ENCODE measurements around the gene RUNX2. TPM values are rescaled to one million over a fixed set of nuclear protein-coding genes. Genes with fewer than 3 reads are reported as not detected.

The RUNX2 gene
- polyA plus RNA-seq, 1 donor (not counting 4 experiments of a cell fraction or from before 2014, with no cell fraction given): 1.4 TPM

GRCh38 chr6:45640081-45640491, 312.0 kb downstream of the RUNX2 start:
- Histone ChIP-seq H3K79me2 (ENCODE audit: control insufficient read depth, insufficient read depth, low read length) (no peaks in the 10 kb centered on the region), H3K9ac (ENCODE audit: control insufficient read depth, extremely low read depth, insufficient read depth, low read length) (no peak overlapping the region), H3K4me2 (ENCODE audit: control insufficient read depth, extremely low read depth, insufficient read depth, low read depth, low read length) (peak overlapping the region; percentile 28), H3K9me3 (ENCODE audit: control insufficient read depth, low read depth, low read length) (no peaks in the 10 kb centered on the region), H3K4me3 (ENCODE audit: control insufficient read depth in 2 of 3, extremely low read depth in 1 of 3, insufficient read depth in 2 of 3, low read depth in 1 of 3, low read length in 3 of 3) (no peak overlapping the region), H3K27me3 (ENCODE audit: control insufficient read depth, extremely low read depth, insufficient read depth, low read length) (no peaks in the 10 kb centered on the region), H3K27ac (ENCODE audit: control insufficient read depth, insufficient read depth, low read length) (no peak overlapping the region), H2AFZ (ENCODE audit: control insufficient read depth, low read length) (no peak overlapping the region), H3K9me1 (ENCODE audit: control insufficient read depth, extremely low read depth, insufficient read depth, low read length) (no peaks in the 10 kb centered on the region), H3K4me1 (ENCODE audit: control insufficient read depth, extremely low read depth, insufficient read depth, low read length) (peaks cover 12% of the 10 kb centered on the region), H3K36me3 (ENCODE audit: control insufficient read depth in 2 of 2, extremely low read depth in 1 of 2, insufficient read depth in 2 of 2, low read length in 2 of 2) (no peaks in the 10 kb centered on the region), H4K20me1 (ENCODE audit: control insufficient read depth, extremely low read depth, insufficient read depth, low read length) (no peaks in the 10 kb centered on the region)
- dilution Hi-C loops (cut with MboI; ENCODE audit: extremely low pct_ligation_motif_present, low sequenced_read_pairs): no loop called here
- DNase-seq (ENCODE audit: low read depth, low spot score): peak; percentile 26
- FAIRE-seq: peak; percentile 23
- no peak for TF ChIP-seq EZH2 (IDR thresholded peaks at IDR 0.05; ENCODE audit: low read length)
- no peak for TF ChIP-seq CTCF (optimal IDR thresholded peaks at IDR 0.05 in 1 of 3, IDR thresholded peaks at IDR 0.05 in 1 of 3, conservative IDR thresholded peaks at IDR 0.05 in 1 of 3; ENCODE audit: extremely low read depth in 1 of 3, insufficient read depth in 2 of 3, low read length in 3 of 3)

GRCh38 chr6:45640811-45641210, 312.7 kb downstream of the RUNX2 start:
- Histone ChIP-seq H3K9ac (ENCODE audit: control insufficient read depth, extremely low read depth, insufficient read depth, low read length) (no peak overlapping the region), H3K79me2 (ENCODE audit: control insufficient read depth, insufficient read depth, low read length) (no peaks in the 10 kb centered on the region), H3K27me3 (ENCODE audit: control insufficient read depth, extremely low read depth, insufficient read depth, low read length) (no peaks in the 10 kb centered on the region), H3K9me1 (ENCODE audit: control insufficient read depth, extremely low read depth, insufficient read depth, low read length) (no peaks in the 10 kb centered on the region), H3K36me3 (ENCODE audit: control insufficient read depth in 2 of 2, extremely low read depth in 1 of 2, insufficient read depth in 2 of 2, low read length in 2 of 2) (no peaks in the 10 kb centered on the region), H3K4me2 (ENCODE audit: control insufficient read depth, extremely low read depth, insufficient read depth, low read depth, low read length) (no peak overlapping the region), H4K20me1 (ENCODE audit: control insufficient read depth, extremely low read depth, insufficient read depth, low read length) (no peaks in the 10 kb centered on the region), H3K4me3 (ENCODE audit: control insufficient read depth in 2 of 3, extremely low read depth in 1 of 3, insufficient read depth in 2 of 3, low read depth in 1 of 3, low read length in 3 of 3) (no peak overlapping the region), H3K27ac (ENCODE audit: control insufficient read depth, insufficient read depth, low read length) (no peak overlapping the region), H3K4me1 (ENCODE audit: control insufficient read depth, extremely low read depth, insufficient read depth, low read length) (peaks cover 12% of the 10 kb centered on the region), H2AFZ (ENCODE audit: control insufficient read depth, low read length) (no peak overlapping the region), H3K9me3 (ENCODE audit: control insufficient read depth, low read depth, low read length) (no peaks in the 10 kb centered on the region)
- FAIRE-seq (no peak), DNase-seq (ENCODE audit: low read depth, low spot score) (no peak)
- dilution Hi-C loops (cut with MboI; ENCODE audit: extremely low pct_ligation_motif_present, low sequenced_read_pairs): no loop called here
- no peak for TF ChIP-seq CTCF (optimal IDR thresholded peaks at IDR 0.05 in 1 of 3, IDR thresholded peaks at IDR 0.05 in 1 of 3, conservative IDR thresholded peaks at IDR 0.05 in 1 of 3; ENCODE audit: extremely low read depth in 1 of 3, insufficient read depth in 2 of 3, low read length in 3 of 3)
- TF ChIP-seq EZH2 (IDR thresholded peaks at IDR 0.05; ENCODE audit: low read length): no peak
